Mucosa of descending colon (tissue), 3 donors: ENCODE measurements around the gene ATRN. TPM values are rescaled to one million over a fixed set of nuclear protein-coding genes. Genes with fewer than 3 reads are reported as not detected.

Experiments used
- ATAC-seq: fragments of 200-7000 bp; cut with Tn5 transposase; one replicate; pipeline ENCODE4 v1.9.1; 2020; ENCODE audit warnings: mild to moderate bottlenecking, moderate library complexity
- DNase-seq, 3 donors: peaks; one replicate each; pipeline ENCODE4 v3.0.0-alpha.2; 2020
- H3K36me3 ChIP-seq: fragments of 200-600 bp; one replicate; pipeline ENCODE4 v1.8.0; 2021; ENCODE audit warnings: low read depth, mild to moderate bottlenecking
- H3K4me1 ChIP-seq: fragments of 200-600 bp; one replicate; pipeline ENCODE4 v1.8.0; 2021; ENCODE audit warnings: low read depth, mild to moderate bottlenecking
- H3K4me3 ChIP-seq: fragments of 200-600 bp; one replicate; pipeline ENCODE4 v1.8.0; 2021; ENCODE audit warnings: mild to moderate bottlenecking
- H3K9me3 ChIP-seq: fragments of 200-600 bp; one replicate; pipeline ENCODE4 v1.8.0; 2021; ENCODE audit warnings: mild to moderate bottlenecking
- intact Hi-C, 2 donors: fragments of 100-400 bp; cut with DNase I in 1 of 2; cut with micrococcal nuclease in 1 of 2; formaldehyde crosslinking; loops; one replicate each; pipeline versions ENCODE4 v1.11.0 to v1.11.1; 2022; cut with DNase I, micrococcal nuclease
- total RNA-seq, 3 donors: library from RNA; stranded (reverse); fragmentation: NEBNext Ultra II Directional in 2 of 3; extraction: Animal tissue kit (Norgen Biotek cat#: 25700) in 2 of 3; gene quantifications; one replicate each; pipeline versions ENCODE4 v1.2.1 to v1.2.4, GENCODE V29; 2021 to 2023
- TF ChIP-seq, protein P1 (sequence below): fragments of 200-600 bp; IDR thresholded peaks from one replicate; pipeline ENCODE4 v1.8.0; 2022; ENCODE audit warnings: antibody characterized with exemption, mild to moderate bottlenecking
- donor health status: DM: no; HTN: no; CAD: no; lungs with moderate emphysema.
- donor health status: DM: no; HTN: no; CAD: no.
- donor health status: DM: no; HTN: yes; CAD: no.

The ATRN gene
- total RNA-seq, 3 donors from 2014 or later: 22.1 to 28.2 (median 23.7) TPM

DNA sequence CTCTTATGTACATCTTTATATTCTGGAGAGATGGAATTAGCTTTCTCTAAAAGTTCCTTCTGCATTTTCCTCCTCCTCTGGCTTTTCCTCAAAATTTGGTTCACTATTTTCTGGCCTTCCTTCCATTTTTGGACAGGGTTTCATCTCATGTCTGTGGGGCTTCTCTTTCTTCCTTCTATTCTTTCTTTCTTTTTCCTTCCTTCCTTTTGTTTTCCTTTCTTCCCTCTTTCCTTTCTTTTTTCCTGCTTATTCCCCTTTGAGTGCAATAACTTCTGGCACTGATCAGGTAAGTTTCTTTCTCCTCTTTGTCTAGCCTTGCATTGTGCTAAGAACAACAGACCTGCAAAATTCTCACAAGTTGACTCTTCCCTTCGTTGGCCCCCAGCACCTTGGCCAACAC lies 5.5 kb upstream of the ATRN start:
- DNase-seq: no peak
- intact Hi-C loops: no loop called here
- Histone ChIP-seq H3K4me3 (no peak overlapping the region), H3K36me3 (no peaks in the 10 kb centered on the region), H3K9me3 (no peaks in the 10 kb centered on the region), H3K4me1 (no peaks in the 10 kb centered on the region)
- ATAC-seq: no peak
- TF ChIP-seq, protein P1, sequence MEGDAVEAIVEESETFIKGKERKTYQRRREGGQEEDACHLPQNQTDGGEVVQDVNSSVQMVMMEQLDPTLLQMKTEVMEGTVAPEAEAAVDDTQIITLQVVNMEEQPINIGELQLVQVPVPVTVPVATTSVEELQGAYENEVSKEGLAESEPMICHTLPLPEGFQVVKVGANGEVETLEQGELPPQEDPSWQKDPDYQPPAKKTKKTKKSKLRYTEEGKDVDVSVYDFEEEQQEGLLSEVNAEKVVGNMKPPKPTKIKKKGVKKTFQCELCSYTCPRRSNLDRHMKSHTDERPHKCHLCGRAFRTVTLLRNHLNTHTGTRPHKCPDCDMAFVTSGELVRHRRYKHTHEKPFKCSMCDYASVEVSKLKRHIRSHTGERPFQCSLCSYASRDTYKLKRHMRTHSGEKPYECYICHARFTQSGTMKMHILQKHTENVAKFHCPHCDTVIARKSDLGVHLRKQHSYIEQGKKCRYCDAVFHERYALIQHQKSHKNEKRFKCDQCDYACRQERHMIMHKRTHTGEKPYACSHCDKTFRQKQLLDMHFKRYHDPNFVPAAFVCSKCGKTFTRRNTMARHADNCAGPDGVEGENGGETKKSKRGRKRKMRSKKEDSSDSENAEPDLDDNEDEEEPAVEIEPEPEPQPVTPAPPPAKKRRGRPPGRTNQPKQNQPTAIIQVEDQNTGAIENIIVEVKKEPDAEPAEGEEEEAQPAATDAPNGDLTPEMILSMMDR: no peak

GRCh38 chr20:3470208-3470626 lies 601 bp upstream of the ATRN start:
- no peaks in the 10 kb centered on the region for H3K9me3 ChIP-seq
- H3K4me3 ChIP-seq: peak overlapping the region; percentile 88
- TF ChIP-seq, protein P1: no peak
- intact Hi-C loops: loop anchor here in 1 of 2 donors (10.0 kb wide), 1 partner anchor 55 kb away; no protein-coding TSS in a partner anchor
- peaks cover 23% of the 10 kb centered on the region for H3K4me1 ChIP-seq
- ATAC-seq (no peak), DNase-seq (peak in 1 of 3 donors; percentile 42)
- no peaks in the 10 kb centered on the region for H3K36me3 ChIP-seq

DNA sequence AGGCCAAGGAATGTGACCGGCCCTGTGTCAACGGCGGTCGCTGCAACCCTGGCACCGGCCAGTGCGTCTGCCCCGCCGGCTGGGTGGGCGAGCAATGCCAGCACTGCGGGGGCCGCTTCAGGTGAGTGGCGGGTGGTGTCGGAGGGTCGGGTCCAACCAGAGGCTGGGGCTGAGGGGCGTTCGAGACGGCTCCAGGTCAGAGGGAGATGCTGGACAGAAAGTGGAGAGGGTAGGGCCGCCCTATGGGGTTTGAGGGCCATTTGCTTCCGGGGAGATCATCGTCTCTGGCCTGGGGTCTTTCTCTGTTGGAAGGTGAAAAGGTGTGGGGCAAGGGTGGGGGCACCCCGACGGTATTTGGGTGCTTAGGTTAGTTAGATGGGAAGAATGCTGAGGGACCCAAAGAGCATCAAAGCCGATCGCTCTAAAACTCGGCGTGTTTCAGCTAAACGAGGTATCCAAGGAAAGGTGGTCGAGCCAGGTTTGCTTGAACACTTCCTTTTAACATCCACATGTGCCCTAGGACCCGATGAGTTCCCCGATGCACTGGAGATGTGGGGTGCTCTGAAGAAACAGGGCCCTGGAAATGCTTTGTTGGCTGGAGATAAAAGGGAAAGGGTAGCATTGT lies 691 bp downstream of the ATRN start:
- Histone ChIP-seq H3K36me3 (no peaks in the 10 kb centered on the region), H3K4me3 (peak overlapping the region; percentile 88), H3K9me3 (no peaks in the 10 kb centered on the region), H3K4me1 (peaks cover 23% of the 10 kb centered on the region)
- DNase-seq (no peak), ATAC-seq (peak; percentile 22)
- TF ChIP-seq, protein P1: no peak
- intact Hi-C loops: loop anchor here in 1 of 2 donors (10.0 kb wide), 1 partner anchor 57 kb away; no protein-coding TSS in a partner anchor

DNA sequence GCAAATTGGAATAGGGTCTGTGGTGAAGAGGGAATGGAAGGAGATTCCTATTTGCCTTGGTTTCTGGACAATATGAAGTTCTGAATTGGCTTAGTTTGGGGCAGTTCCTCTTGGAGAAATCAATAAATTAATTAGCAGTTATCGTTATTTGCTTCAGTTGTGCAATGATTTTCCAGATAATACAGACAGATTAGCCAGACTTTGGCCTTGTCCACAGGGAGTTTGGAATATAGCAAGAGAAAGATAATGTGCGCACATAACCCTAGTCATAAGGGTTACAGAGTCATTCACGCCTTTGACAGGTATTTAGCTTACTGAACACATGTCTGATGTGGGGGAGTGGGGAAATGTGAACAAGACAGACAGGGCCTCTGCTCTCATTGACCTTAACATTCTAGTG lies 1.3 kb downstream of the ATRN start:
- TF ChIP-seq, protein P1: no peak
- ATAC-seq (no peak), DNase-seq (no peak)
- H3K36me3 ChIP-seq: no peaks in the 10 kb centered on the region
- H3K4me1 ChIP-seq: peaks cover 23% of the 10 kb centered on the region
- no peak overlapping the region for H3K4me3 ChIP-seq
- H3K9me3 ChIP-seq: no peaks in the 10 kb centered on the region
- intact Hi-C loops: loop anchor here in 1 of 2 donors (10.0 kb wide), 1 partner anchor 57 kb away; no protein-coding TSS in a partner anchor

DNA sequence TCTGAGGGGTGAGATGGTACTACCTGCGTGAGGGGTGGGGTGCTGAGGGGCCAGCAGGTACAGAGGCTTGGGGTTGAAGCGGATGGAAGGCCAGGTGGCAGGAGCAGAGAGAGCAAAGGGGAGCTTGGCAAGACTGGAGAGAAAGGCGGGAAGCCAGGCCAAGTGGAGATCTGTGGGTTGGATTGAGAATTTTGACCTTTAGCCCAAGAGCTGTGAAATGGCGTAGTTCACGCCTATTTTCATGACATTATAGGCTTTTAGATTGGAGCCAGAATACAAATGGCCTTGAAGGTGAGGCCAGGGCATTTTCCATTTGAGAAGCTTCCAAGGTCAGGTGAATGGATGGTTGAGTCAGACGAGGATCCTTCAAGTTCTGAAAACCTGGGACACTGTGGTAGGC lies 2.5 kb downstream of the ATRN start:
- DNase-seq: no peak
- H3K4me1 ChIP-seq: peaks cover 23% of the 10 kb centered on the region
- no peak overlapping the region for H3K4me3 ChIP-seq

More for the DNA sequence above, 2.5 kb downstream of the ATRN start:
- Histone ChIP-seq H3K36me3 (no peaks in the 10 kb centered on the region), H3K9me3 (no peaks in the 10 kb centered on the region)
- intact Hi-C loops: loop anchor here in 1 of 2 donors (10.0 kb wide), 1 partner anchor 59 kb away; no protein-coding TSS in a partner anchor
- TF ChIP-seq, protein P1: no peak
- no peak for ATAC-seq
